OCI-LY1 (cell line): ENCODE data around the gene ENTPD2.

ENCODE experiments used
- H2AFZ ChIP-seq: fragments of 200-600 bp; sonication (generic), shearing (Covaris generic); 2 replicates; pipeline ENCODE4 v1.6.0; 2014; ENCODE audit warnings: antibody characterized with exemption, mild to moderate bottlenecking, low read length
- H3F3A ChIP-seq: fragments of 200-600 bp; sonication (generic), shearing (Covaris generic); 2 replicates; pipeline ENCODE4 v1.6.0; 2014; ENCODE audit warnings: mild to moderate bottlenecking, antibody characterized with exemption, low read length, moderate library complexity; ENCODE audit not compliant: insufficient read depth
- H3K27ac ChIP-seq: fragments of 200-600 bp; sonication (generic); 2 replicates; pipeline ENCODE4 v1.5.1; 2014; ENCODE audit warnings: low read length, mixed run types, mild to moderate bottlenecking, low read depth; ENCODE audit not compliant: poor library complexity, severe bottlenecking
- H3K27me3 ChIP-seq: fragments of 200-600 bp; sonication (generic); 2 replicates; pipeline ENCODE4 v1.6.0; 2014; ENCODE audit warnings: antibody characterized with exemption, mild to moderate bottlenecking, low read length, moderate library complexity; ENCODE audit not compliant: insufficient read depth
- H3K36me3 ChIP-seq: fragments of 200-600 bp; sonication (generic); 2 replicates; pipeline ENCODE4 v1.6.1; 2014; ENCODE audit warnings: mild to moderate bottlenecking, antibody characterized with exemption, low read length, moderate library complexity, mixed read lengths; ENCODE audit not compliant: insufficient read depth
- H3K4me1 ChIP-seq: fragments of 200-600 bp; sonication (generic); 2 replicates; pipeline ENCODE4 v1.5.1; 2014; ENCODE audit warnings: mild to moderate bottlenecking, low read length, moderate library complexity; ENCODE audit not compliant: insufficient read depth, severe bottlenecking
- H3K4me2 ChIP-seq: fragments of 200-600 bp; sonication (generic), shearing (Covaris generic); 2 replicates; pipeline ENCODE4 v1.6.1; 2014; ENCODE audit warnings: low read length
- H3K4me3 ChIP-seq: fragments of 200-600 bp; sonication (generic); 2 replicates; pipeline ENCODE4 v1.5.1; 2014; ENCODE audit warnings: low read length, low read depth, mild to moderate bottlenecking, mixed read lengths; ENCODE audit not compliant: poor library complexity, severe bottlenecking
- H3K79me2 ChIP-seq: fragments of 200-600 bp; shearing (Covaris generic); 2 replicates; pipeline ENCODE4 v1.6.1; 2016; ENCODE audit warnings: mixed run types, low read length, mixed read lengths; ENCODE audit not compliant: insufficient read depth
- H3K9ac ChIP-seq: fragments of 200-600 bp; sonication (generic), shearing (Covaris generic); 2 replicates; pipeline ENCODE4 v1.6.1; 2014; ENCODE audit warnings: mild to moderate bottlenecking, low read length, mixed read lengths
- H3K9me2 ChIP-seq: fragments of 200-600 bp; sonication (generic), shearing (Covaris generic); 2 replicates; pipeline ENCODE4 v1.6.1; 2014; ENCODE audit warnings: low read depth, mild to moderate bottlenecking, low read length, mixed read lengths
- H3K9me3 ChIP-seq: fragments of 200-600 bp; shearing (Covaris generic); 2 replicates; pipeline ENCODE4 v1.6.1; 2014; ENCODE audit warnings: low read length, mixed read lengths
- H4K20me1 ChIP-seq: fragments of 200-600 bp; sonication (generic), shearing (Covaris generic); 2 replicates; pipeline ENCODE4 v1.6.0; 2016; ENCODE audit warnings: mild to moderate bottlenecking, low read length; ENCODE audit not compliant: insufficient read depth
- CTCF ChIP-seq: fragments of 200-600 bp; sonication (generic), shearing (Covaris generic); IDR thresholded peaks from 2 replicates; pipeline ENCODE4 v1.5.1; 2017; ENCODE audit warnings: mild to moderate bottlenecking, antibody characterized with exemption, low read length, moderate library complexity, mixed read lengths
- EZH2 ChIP-seq: fragments of 200-600 bp; sonication (generic), shearing (Covaris generic); IDR thresholded peaks from 2 replicates; pipeline ENCODE4 v1.8.0; 2017; ENCODE audit warnings: borderline replicate concordance, mixed run types, mild to moderate bottlenecking, antibody characterized with exemption, low read length, moderate library complexity, mixed read lengths

The ENTPD2 gene

GRCh38 chr9:137011156-137011555 is 42.7 kb downstream of the ENTPD2 start:
- Histone ChIP-seq H3K4me1 (no peaks in the 10 kb centered on the region), H4K20me1 (no peaks in the 10 kb centered on the region), H3K4me2 (no peak overlapping the region; the same call in 1 of the 2 replicates), H3F3A (no peaks in the 10 kb centered on the region), H3K79me2 (no peaks in the 10 kb centered on the region), H2AFZ (no peak overlapping the region), H3K27me3 (peaks cover 3% of the 10 kb centered on the region; the same call in 1 of the 2 replicates), H3K36me3 (no peaks in the 10 kb centered on the region), H3K9ac (no peak overlapping the region), H3K27ac (no peak overlapping the region), H3K9me2 (no peaks in the 10 kb centered on the region), H3K4me3 (no peak overlapping the region), H3K9me3 (no peaks in the 10 kb centered on the region)
- TF ChIP-seq EZH2 (no peak), CTCF (no peak)

- no peaks in the 10 kb centered on the region for H3K36me3 ChIP-seq
- peaks cover 3% of the 10 kb centered on the region; the same call in 1 of the 2 replicates for H3K27me3 ChIP-seq
- no peak overlapping the region for H3K9ac ChIP-seq
- H3K9me3 ChIP-seq, result no peaks in the 10 kb centered on the region
- no peak overlapping the region for H3K27ac ChIP-seq
- H3F3A ChIP-seq, result no peaks in the 10 kb centered on the region
- H3K79me2 ChIP-seq, result no peaks in the 10 kb centered on the region
- H3K9me2 ChIP-seq, result no peaks in the 10 kb centered on the region
- no peak overlapping the region for H3K4me3 ChIP-seq
- H4K20me1 ChIP-seq, result no peaks in the 10 kb centered on the region
- H2AFZ ChIP-seq, result no peak overlapping the region
- H3K4me2 ChIP-seq, result no peak overlapping the region
- no peaks in the 10 kb centered on the region for H3K4me1 ChIP-seq
- no peak for TF ChIP-seq EZH2
- TF ChIP-seq CTCF, result no peak
These were observed 43.7 kb downstream of the ENTPD2 start for GRCh38 chr9:137009938-137010732.

GRCh38 chr9:137009217-137009616 is 44.6 kb downstream of the ENTPD2 start:
- peaks cover 3% of the 10 kb centered on the region; the same call in 1 of the 2 replicates for H3K27me3 ChIP-seq
- H3K27ac ChIP-seq, result no peak overlapping the region
- no peaks in the 10 kb centered on the region for H3K9me3 ChIP-seq
- H3K4me1 ChIP-seq, result no peaks in the 10 kb centered on the region
- no peak overlapping the region for H3K4me3 ChIP-seq
- no peaks in the 10 kb centered on the region for H4K20me1 ChIP-seq
- H3K4me2 ChIP-seq, result no peak overlapping the region
- no peaks in the 10 kb centered on the region for H3F3A ChIP-seq
- no peak overlapping the region for H3K9ac ChIP-seq
- H3K36me3 ChIP-seq, result no peaks in the 10 kb centered on the region
- no peak overlapping the region for H2AFZ ChIP-seq
- TF ChIP-seq CTCF (no peak), EZH2 (no peak)
- no peaks in the 10 kb centered on the region for H3K9me2 ChIP-seq
- H3K79me2 ChIP-seq, result no peaks in the 10 kb centered on the region
